Smooth muscle cell (in vitro differentiated cells): ENCODE measurements around the gene OOSP4B. TPM values are rescaled to one million over a fixed set of nuclear protein-coding genes. Genes with fewer than 3 reads are reported as not detected.

ENCODE experiments used
- DNase-seq: peaks from one replicate; lab custom pipeline; 2025; ENCODE audit not compliant: unreplicated experiment; lab: John Stamatoyannopoulos, UW
- H2AFZ ChIP-seq: fragments of 200-600 bp; sonication (generic); 2 replicates; pipeline ENCODE4 v1.6.0; 2016; ENCODE audit warnings: antibody characterized with exemption, low read depth, mild to moderate bottlenecking
- H3F3A ChIP-seq: fragments of 200-600 bp; sonication (generic); 2 replicates; pipeline ENCODE4 v1.6.0; 2017; ENCODE audit warnings: antibody characterized with exemption, low read depth
- H3K27ac ChIP-seq: fragments of 200-600 bp; sonication (generic); 2 replicates; pipeline ENCODE4 v1.5.1; 2016; ENCODE audit warnings: low read depth, mild to moderate bottlenecking
- H3K27me3 ChIP-seq: fragments of 200-600 bp; sonication (generic); 2 replicates; pipeline ENCODE4 v1.6.1; 2016; ENCODE audit warnings: low read depth, mild to moderate bottlenecking
- H3K36me3 ChIP-seq: fragments of 200-600 bp; sonication (generic); 2 replicates; pipeline ENCODE4 v1.5.1; 2016; ENCODE audit warnings: low read depth
- H3K4me1 ChIP-seq: fragments of 200-600 bp; sonication (generic); 2 replicates; pipeline ENCODE4 v1.5.1; 2016; ENCODE audit warnings: low read depth
- H3K4me2 ChIP-seq: fragments of 200-600 bp; sonication (generic); 2 replicates; pipeline ENCODE4 v1.6.0; 2016; ENCODE audit warnings: mild to moderate bottlenecking
- H3K4me3 ChIP-seq: fragments of 200-600 bp; sonication (generic); 2 replicates; pipeline ENCODE4 v1.5.1; 2016; ENCODE audit warnings: mild to moderate bottlenecking
- H3K79me2 ChIP-seq: fragments of 200-600 bp; sonication (generic); 2 replicates; pipeline ENCODE4 v1.6.0; 2016; ENCODE audit warnings: low read depth, mild to moderate bottlenecking
- H3K9ac ChIP-seq: fragments of 200-600 bp; sonication (generic); 2 replicates; pipeline ENCODE4 v1.6.0; 2016; ENCODE audit warnings: low read depth
- H3K9me3 ChIP-seq: fragments of 200-600 bp; sonication (generic); replicated peaks from 2 replicates; pipeline ENCODE4 v1.5.1; 2016; ENCODE audit warnings: low read depth
- H4K20me1 ChIP-seq: fragments of 200-600 bp; sonication (generic); 2 replicates; pipeline ENCODE4 v1.6.0; 2016; ENCODE audit warnings: low read depth
- CTCF ChIP-seq: fragments of 200-600 bp; sonication (generic); IDR thresholded peaks from 2 replicates; pipeline ENCODE4 v1.5.1; 2017; ENCODE audit warnings: borderline replicate concordance, mild to moderate bottlenecking, antibody characterized with exemption; ENCODE audit not compliant: insufficient read depth, poor library complexity, severe bottlenecking
- WGBS: methylation state at CpG from one replicate; pipeline ENCODE4 v1.1.7; 2016; ENCODE audit warnings: low lambda C conversion rate; 5-methylcytosine and 5-hydroxymethylcytosine counted together
- polyA plus RNA-seq: library from polyadenylated mRNA; unstranded; fragments of >200 nt; fragmentation: Nextera tagmentation; extraction: Ambion mirVana; gene quantifications from 2 replicates; pipeline ENCODE4 v1.2.1, GENCODE V29; 2016
- total RNA-seq: library from RNA; depleted of rRNA; stranded (reverse); fragments of >200 nt; gene quantifications from 2 replicates; pipeline ENCODE4 v1.2.3, GENCODE V29; 2014

Gene OOSP4B
- total and polyA plus RNA-seq, 2 experiments from 2014 or later: not detected

- H3F3A ChIP-seq: no peaks in the 10 kb centered on the region
These were observed 39.5 kb downstream of the OOSP4B start, which contains the start of gene MS4A3 for GRCh38 chr11:60056349-60056969. Gene MS4A3 (plus strand): TSS chr11:60056665. CDS start chr11:60061161, 4,496 bp downstream.

GRCh38 chr11:60059052-60059451 is 42.1 kb downstream of the OOSP4B start:
- H3K27me3 ChIP-seq: no peaks in the 10 kb centered on the region
- no peak overlapping the region for H2AFZ ChIP-seq
- H3K4me1 ChIP-seq: no peaks in the 10 kb centered on the region
- no peak for DNase-seq
- H3F3A ChIP-seq: no peaks in the 10 kb centered on the region
- WGBS: 84% methylated on average over 3 of the region's 3 CpGs
- no peak overlapping the region for H3K9ac ChIP-seq
- H3K36me3 ChIP-seq: no peaks in the 10 kb centered on the region
- no peak for TF ChIP-seq CTCF
- H3K4me2 ChIP-seq: no peak overlapping the region
- H4K20me1 ChIP-seq: no peaks in the 10 kb centered on the region
- H3K27ac ChIP-seq: no peak overlapping the region
- no peak overlapping the region for H3K4me3 ChIP-seq
- H3K79me2 ChIP-seq: no peaks in the 10 kb centered on the region
- H3K9me3 ChIP-seq: no peaks in the 10 kb centered on the region

More at GRCh38 chr11:60056349-60056969, 39.5 kb downstream of the OOSP4B start, which contains the start of gene MS4A3:
- H3K4me1 ChIP-seq: no peaks in the 10 kb centered on the region
- 50% methylated on average over 8 of the region's 8 CpGs for WGBS
- no peaks in the 10 kb centered on the region for H3K36me3 ChIP-seq
- H3K79me2 ChIP-seq: no peaks in the 10 kb centered on the region
- no peak within 1 kb of the TSS for H3K9ac ChIP-seq
- no peaks in the 10 kb centered on the region for H4K20me1 ChIP-seq
- H3K27me3 ChIP-seq: no peaks in the 10 kb centered on the region
- DNase-seq: no peak
- no peaks in the 10 kb centered on the region for H3K9me3 ChIP-seq
- no peak for TF ChIP-seq CTCF
- H3K4me2 ChIP-seq: no peak within 1 kb of the TSS
- H2AFZ ChIP-seq: no peak within 1 kb of the TSS
- no peak within 1 kb of the TSS for H3K27ac ChIP-seq
- no peak within 1 kb of the TSS for H3K4me3 ChIP-seq

GRCh38 chr11:60059521-60060240 is 42.7 kb downstream of the OOSP4B start:
- Histone ChIP-seq H3K4me1 (no peaks in the 10 kb centered on the region), H3F3A (no peaks in the 10 kb centered on the region), H3K27ac (no peak overlapping the region), H3K4me3 (no peak overlapping the region), H3K79me2 (no peaks in the 10 kb centered on the region), H2AFZ (no peak overlapping the region), H3K9ac (no peak overlapping the region), H4K20me1 (no peaks in the 10 kb centered on the region), H3K4me2 (no peak overlapping the region), H3K9me3 (no peaks in the 10 kb centered on the region), H3K27me3 (no peaks in the 10 kb centered on the region), H3K36me3 (no peaks in the 10 kb centered on the region)
- no peak for TF ChIP-seq CTCF
- no peak for DNase-seq
- WGBS: 83% methylated on average over 4 of the region's 4 CpGs
